Measurements from ENCODE around the gene SHISA8.

SHISA8 gene

DNA sequence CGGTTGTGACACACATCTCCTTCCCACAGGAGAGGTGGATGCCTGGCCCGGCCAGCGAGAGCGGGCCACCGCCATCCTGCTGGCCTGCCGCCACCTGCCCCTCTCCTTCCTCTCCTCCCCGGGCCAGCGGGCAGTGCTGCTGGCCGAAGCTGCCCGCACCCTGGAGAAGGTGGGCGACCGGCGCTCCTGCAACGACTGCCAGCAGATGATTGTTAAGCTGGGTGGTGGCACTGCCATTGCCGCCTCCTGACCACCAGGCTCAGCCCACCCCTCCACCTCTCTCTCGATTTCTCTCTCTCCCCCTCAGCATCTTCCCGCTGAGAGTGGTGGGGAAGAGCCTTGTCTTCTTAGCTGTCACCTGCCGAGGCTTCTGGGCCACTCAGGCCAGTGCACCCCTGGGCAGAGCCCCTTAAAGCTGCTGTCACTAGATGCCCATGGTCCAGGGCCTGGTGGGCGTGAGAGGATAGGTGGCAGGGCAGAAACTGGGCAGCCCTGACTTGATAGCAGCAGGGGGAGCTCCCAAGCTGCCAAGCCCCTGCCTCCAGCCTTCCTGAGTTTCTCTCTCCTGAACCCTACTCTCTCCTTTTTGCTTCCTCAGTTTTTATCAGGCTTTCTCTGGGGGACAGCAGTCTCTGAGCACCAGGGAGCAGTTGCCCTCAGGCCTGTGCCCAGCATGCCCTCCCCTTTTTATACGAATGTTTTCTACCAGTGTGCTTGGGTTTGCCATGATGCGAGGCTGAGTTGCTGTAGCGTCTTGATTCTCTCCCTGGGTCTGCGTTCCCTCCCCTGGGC, 9.3 kb downstream of the SHISA8 start:
- TF ChIP-seq, protein P1, sequence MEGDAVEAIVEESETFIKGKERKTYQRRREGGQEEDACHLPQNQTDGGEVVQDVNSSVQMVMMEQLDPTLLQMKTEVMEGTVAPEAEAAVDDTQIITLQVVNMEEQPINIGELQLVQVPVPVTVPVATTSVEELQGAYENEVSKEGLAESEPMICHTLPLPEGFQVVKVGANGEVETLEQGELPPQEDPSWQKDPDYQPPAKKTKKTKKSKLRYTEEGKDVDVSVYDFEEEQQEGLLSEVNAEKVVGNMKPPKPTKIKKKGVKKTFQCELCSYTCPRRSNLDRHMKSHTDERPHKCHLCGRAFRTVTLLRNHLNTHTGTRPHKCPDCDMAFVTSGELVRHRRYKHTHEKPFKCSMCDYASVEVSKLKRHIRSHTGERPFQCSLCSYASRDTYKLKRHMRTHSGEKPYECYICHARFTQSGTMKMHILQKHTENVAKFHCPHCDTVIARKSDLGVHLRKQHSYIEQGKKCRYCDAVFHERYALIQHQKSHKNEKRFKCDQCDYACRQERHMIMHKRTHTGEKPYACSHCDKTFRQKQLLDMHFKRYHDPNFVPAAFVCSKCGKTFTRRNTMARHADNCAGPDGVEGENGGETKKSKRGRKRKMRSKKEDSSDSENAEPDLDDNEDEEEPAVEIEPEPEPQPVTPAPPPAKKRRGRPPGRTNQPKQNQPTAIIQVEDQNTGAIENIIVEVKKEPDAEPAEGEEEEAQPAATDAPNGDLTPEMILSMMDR (IDR thresholded peaks at IDR 0.05; ENCODE audit: borderline replicate concordance, control extremely low read depth, extremely low read depth, insufficient read depth, missing control alignments) = no peak
- in situ Hi-C loops (cut with MboI; ENCODE audit: low sequenced_read_pairs, unreplicated experiment) = no loop called here
- DNase-seq (ENCODE audit: low spot score) = no peak

DNA sequence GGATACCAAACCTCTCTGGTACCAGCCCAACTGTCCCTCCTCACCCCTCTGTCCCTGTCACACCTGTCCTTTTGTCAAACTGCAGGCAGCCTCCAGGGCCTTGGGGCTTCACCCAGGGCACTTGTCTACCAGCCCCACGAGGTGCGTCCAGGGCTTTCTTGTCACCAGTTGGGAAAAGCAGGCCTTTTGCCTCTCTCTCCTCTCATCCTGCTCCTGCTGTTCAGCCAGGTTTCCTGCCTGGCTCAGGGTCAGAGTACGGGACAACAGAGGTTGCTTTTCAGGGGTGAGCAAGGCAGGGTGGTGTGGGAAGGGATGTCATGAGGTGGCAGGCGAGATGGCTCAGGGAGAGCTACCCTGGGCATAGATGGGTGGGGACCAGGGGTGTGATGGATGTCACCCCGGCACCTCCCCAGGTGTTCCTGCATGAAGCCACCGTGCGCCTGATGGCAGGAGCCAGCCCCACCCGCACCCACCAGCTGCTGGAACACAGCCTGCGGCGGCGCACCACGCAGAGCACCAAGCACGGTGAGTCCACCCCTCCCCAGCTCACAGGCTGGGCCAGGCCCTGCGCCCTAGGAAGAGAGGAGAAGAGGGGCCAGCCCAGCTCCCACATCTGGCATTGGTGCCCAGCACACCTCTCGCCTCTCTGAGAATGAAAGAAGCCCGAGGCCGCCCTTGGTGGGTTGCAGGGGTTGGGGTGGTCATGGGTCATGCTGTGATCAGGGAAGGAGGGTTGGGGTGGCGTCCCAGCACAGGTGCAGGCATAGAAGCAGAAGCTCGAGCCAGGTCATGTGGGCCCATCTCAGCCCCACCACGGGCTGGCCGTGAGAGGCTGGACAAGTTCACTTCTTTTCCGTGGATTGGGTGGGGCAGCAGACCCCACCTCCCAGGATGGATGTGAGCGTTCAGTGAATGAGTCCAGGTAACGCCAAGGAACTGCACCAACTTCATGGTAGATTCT, 10.1 kb downstream of the SHISA8 start:
- in situ Hi-C loops (cut with MboI; ENCODE audit: low sequenced_read_pairs, unreplicated experiment) = no loop called here
- no peak for DNase-seq (ENCODE audit: low spot score)
- TF ChIP-seq, protein P1 (IDR thresholded peaks at IDR 0.05; ENCODE audit: borderline replicate concordance, control extremely low read depth, extremely low read depth, insufficient read depth, missing control alignments) = no peak

DNA sequence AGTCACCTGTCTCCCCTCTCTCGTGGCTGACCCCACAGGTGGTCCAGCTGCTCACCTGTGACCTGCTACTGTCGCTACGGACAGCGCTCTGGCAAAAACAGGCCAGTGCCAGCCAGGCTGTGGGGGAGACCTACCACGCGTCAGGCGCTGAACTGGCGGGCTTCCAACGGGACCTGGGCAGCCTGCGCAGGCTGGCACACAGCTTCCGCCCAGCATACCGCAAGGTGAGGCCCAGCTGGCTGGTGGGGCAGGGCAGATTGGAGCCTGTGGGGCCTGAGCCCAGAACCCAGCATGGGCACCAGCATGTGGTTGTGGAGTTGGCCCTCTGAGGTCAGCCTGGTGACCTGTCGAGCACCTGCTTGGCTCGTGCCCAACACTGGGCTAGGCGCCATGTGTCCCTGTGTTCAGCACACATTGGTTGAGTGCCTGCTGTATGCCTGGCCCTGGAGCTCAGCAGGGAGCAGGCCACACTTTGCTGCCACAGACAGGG, 11.9 kb downstream of the SHISA8 start:
- DNase-seq (ENCODE audit: low spot score) = no peak
- TF ChIP-seq, protein P1 (IDR thresholded peaks at IDR 0.05; ENCODE audit: borderline replicate concordance, control extremely low read depth, extremely low read depth, insufficient read depth, missing control alignments) = no peak
- in situ Hi-C loops (cut with MboI; ENCODE audit: low sequenced_read_pairs, unreplicated experiment) = no loop called here

DNA sequence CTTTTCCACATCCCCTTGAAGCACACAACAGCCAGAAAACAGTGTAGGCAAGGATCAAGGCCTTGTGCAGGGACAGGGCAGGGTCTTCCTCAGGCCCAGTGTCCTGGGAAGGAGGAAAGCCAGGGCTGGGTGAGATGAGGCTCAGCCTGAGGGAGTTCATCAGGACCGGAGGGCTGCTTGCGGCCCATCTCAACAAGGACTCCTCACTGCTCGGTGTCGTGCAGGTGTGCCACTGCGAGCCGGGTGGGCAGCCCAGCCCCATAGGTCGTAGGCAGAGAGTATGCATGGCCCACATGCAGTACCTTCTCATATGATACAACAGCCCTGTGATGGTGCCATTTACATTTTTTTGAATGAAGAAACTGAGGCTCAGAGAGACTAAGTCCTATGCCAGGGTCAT, 12.9 kb downstream of the SHISA8 start:
- TF ChIP-seq, protein P1 (IDR thresholded peaks at IDR 0.05; ENCODE audit: borderline replicate concordance, control extremely low read depth, extremely low read depth, insufficient read depth, missing control alignments) = no peak
- in situ Hi-C loops (cut with MboI; ENCODE audit: low sequenced_read_pairs, unreplicated experiment) = no loop called here
- no peak for DNase-seq (ENCODE audit: low spot score)

DNA sequence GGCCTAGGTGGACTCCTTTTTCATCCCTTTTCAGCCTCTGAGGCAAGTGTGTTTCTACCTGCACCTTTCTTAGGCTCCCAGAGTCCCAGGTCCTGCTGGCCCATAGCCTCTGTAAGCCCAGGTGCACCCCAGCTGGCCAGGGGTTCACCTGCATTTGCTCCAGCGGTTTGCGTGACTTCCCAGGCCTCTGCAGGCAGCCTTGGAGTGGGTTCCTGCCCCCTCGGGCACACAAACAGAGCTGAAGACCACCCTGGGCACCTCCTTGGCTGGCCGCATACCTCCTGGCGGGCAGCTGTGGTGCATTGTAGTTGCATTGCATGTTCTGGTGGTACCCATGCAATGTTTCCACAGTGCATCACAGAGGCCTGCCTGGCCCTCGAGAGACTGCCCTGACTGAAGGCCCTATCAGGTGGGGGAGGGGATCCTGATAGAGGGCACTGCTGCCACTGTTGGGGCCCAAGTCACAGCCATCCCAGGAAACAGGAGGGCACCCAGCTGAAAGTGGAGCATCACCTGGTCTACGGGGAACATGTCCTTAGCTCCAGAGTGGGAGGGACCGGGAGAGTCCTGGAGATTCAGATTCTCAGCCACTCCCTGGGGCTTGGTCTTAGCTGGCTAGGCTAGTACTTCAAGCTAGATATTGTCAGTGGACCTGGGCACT, 14.1 kb downstream of the SHISA8 start:
- DNase-seq (ENCODE audit: low spot score) = no peak
- TF ChIP-seq, protein P1 (IDR thresholded peaks at IDR 0.05; ENCODE audit: borderline replicate concordance, control extremely low read depth, extremely low read depth, insufficient read depth, missing control alignments) = no peak
- in situ Hi-C loops (cut with MboI; ENCODE audit: low sequenced_read_pairs, unreplicated experiment) = no loop called here

Data from GM13976 (cell line).